Neutrophil (primary cell): ENCODE results near the gene C11orf42.

Source experiments
- H3K27ac ChIP-seq: fragments of 200-600 bp; sonication (generic); 2 replicates; pipeline ENCODE4 v1.5.1; 2016; ENCODE audit warnings: mild to moderate bottlenecking, moderate library complexity
- H3K27me3 ChIP-seq: fragments of 200-600 bp; sonication (generic); 2 replicates; pipeline ENCODE4 v1.6.0; 2016; ENCODE audit warnings: mild to moderate bottlenecking
- H3K36me3 ChIP-seq: fragments of 200-600 bp; sonication (generic); 2 replicates; pipeline ENCODE4 v1.5.1; 2017
- H3K4me1 ChIP-seq, 2 experiments: fragments of 200-600 bp in 1 of 2; sonication (generic) in 1 of 2; 1 replicate in 1 of 2; 2 replicates in 1 of 2; pipeline versions ENCODE4 v1.5.1 to v1.6.1; 2013 to 2016; ENCODE audit warnings: low read depth in 1 of 2, low read length in 1 of 2, mild to moderate bottlenecking in 1 of 2, moderate library complexity in 1 of 2; ENCODE audit not compliant: control insufficient read depth in 1 of 2, insufficient read depth in 1 of 2
- H3K4me3 ChIP-seq, 2 experiments: fragments of 200-600 bp in 1 of 2; sonication (generic) in 1 of 2; 1 replicate in 1 of 2; 2 replicates in 1 of 2; pipeline ENCODE4 v1.5.1; 2013 to 2016; ENCODE audit warnings: low read depth in 1 of 2, low read length in 1 of 2, mild to moderate bottlenecking in 1 of 2, moderate library complexity in 1 of 2
- H3K9me3 ChIP-seq: fragments of 200-600 bp; sonication (generic); 2 replicates; pipeline ENCODE4 v1.5.1; 2016
- CTCF ChIP-seq: fragments of 200-600 bp; sonication (generic); IDR thresholded peaks from 2 replicates; pipeline ENCODE4 v1.5.1; 2016; ENCODE audit warnings: antibody characterized with exemption

C11orf42 gene

GRCh38 chr11:6253197-6253596 lies 47.8 kb downstream of the C11orf42 start:
- no peaks in the 10 kb centered on the region for H3K4me1 ChIP-seq
- H3K27me3 ChIP-seq, result peaks cover 39% of the 10 kb centered on the region
- H3K36me3 ChIP-seq, result no peaks in the 10 kb centered on the region
- TF ChIP-seq CTCF, result no peak
- no peak overlapping the region for H3K4me3 ChIP-seq
- no peak overlapping the region for H3K27ac ChIP-seq
- no peaks in the 10 kb centered on the region for H3K9me3 ChIP-seq

- TF ChIP-seq CTCF, result no peak
- peaks cover 88% of the 10 kb centered on the region for H3K27me3 ChIP-seq
These were observed 52.8 kb downstream of the C11orf42 start for GRCh38 chr11:6258141-6258540.

GRCh38 chr11:6258571-6259081 lies 53.3 kb downstream of the C11orf42 start:
- peaks cover 93% of the 10 kb centered on the region for H3K27me3 ChIP-seq
- no peak overlapping the region for H3K27ac ChIP-seq
- no peaks in the 10 kb centered on the region for H3K36me3 ChIP-seq
- TF ChIP-seq CTCF, result no peak
- no peaks in the 10 kb centered on the region for H3K9me3 ChIP-seq
- H3K4me1 ChIP-seq, result peaks cover 13 to 15% of the 10 kb centered on the region in 2 experiments
- peak overlapping the region; percentile 54 to 67 for H3K4me3 ChIP-seq

More at GRCh38 chr11:6258141-6258540, 52.8 kb downstream of the C11orf42 start:
- no peak overlapping the region for H3K27ac ChIP-seq
- H3K4me1 ChIP-seq, result peaks cover 13 to 15% of the 10 kb centered on the region in 2 experiments
- H3K36me3 ChIP-seq, result no peaks in the 10 kb centered on the region
- no peaks in the 10 kb centered on the region for H3K9me3 ChIP-seq
- H3K4me3 ChIP-seq, result no peak overlapping the region

- Histone ChIP-seq H3K27me3 (peaks cover 100% of the 10 kb centered on the region), H3K4me1 (peaks cover 13 to 15% of the 10 kb centered on the region in 2 experiments), H3K27ac (no peak overlapping the region), H3K4me3 (peak overlapping the region in 1 of 2 experiments; percentile 54), H3K36me3 (no peaks in the 10 kb centered on the region), H3K9me3 (no peaks in the 10 kb centered on the region)
- no peak for TF ChIP-seq CTCF
These were observed 54.9 kb downstream of the C11orf42 start for GRCh38 chr11:6260207-6260726.
